ENCODE data around the gene NOS2. TPM values are rescaled to one million over a fixed set of nuclear protein-coding genes. Genes with fewer than 3 reads are reported as not detected.

The NOS2 gene
- total RNA-seq, 1 experiment from 2014 or later: not detected

- H3K27me3 Mint-ChIP-seq (ENCODE audit: unreplicated experiment): peaks cover 23% of the 10 kb centered on the region
- intact Hi-C loops (cut with micrococcal nuclease; ENCODE audit: unreplicated experiment): loop anchor here (10.0 kb wide), 1 partner anchor 446 kb away; no protein-coding TSS in a partner anchor
- H3K36me3 Mint-ChIP-seq (ENCODE audit: insufficient read depth, unreplicated experiment): peaks cover 4% of the 10 kb centered on the region
- CTCF ChIA-PET: interaction anchor here (0.8 kb wide), 1 partner anchor 71 kb away, joined by 3 read pairs; no protein-coding TSS in a partner anchor
- no peak overlapping the region for H3K4me3 Mint-ChIP-seq (ENCODE audit: low read depth, unreplicated experiment)
- no peak overlapping the region for H3K27ac Mint-ChIP-seq (ENCODE audit: unreplicated experiment)
- H3K4me1 Mint-ChIP-seq (ENCODE audit: low read depth, unreplicated experiment): peaks cover 17% of the 10 kb centered on the region
- DNase-seq: no peak
- no TSS peak for BruUV-seq (replicated peaks)
- TF ChIP-seq, protein P1, sequence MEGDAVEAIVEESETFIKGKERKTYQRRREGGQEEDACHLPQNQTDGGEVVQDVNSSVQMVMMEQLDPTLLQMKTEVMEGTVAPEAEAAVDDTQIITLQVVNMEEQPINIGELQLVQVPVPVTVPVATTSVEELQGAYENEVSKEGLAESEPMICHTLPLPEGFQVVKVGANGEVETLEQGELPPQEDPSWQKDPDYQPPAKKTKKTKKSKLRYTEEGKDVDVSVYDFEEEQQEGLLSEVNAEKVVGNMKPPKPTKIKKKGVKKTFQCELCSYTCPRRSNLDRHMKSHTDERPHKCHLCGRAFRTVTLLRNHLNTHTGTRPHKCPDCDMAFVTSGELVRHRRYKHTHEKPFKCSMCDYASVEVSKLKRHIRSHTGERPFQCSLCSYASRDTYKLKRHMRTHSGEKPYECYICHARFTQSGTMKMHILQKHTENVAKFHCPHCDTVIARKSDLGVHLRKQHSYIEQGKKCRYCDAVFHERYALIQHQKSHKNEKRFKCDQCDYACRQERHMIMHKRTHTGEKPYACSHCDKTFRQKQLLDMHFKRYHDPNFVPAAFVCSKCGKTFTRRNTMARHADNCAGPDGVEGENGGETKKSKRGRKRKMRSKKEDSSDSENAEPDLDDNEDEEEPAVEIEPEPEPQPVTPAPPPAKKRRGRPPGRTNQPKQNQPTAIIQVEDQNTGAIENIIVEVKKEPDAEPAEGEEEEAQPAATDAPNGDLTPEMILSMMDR (IDR thresholded peaks at IDR 0.05; ENCODE audit: unreplicated experiment): no peak
- H3K9me3 Mint-ChIP-seq (ENCODE audit: low read depth, unreplicated experiment): no peaks in the 10 kb centered on the region
These were observed 8.3 kb upstream of the NOS2 start for GRCh38 chr17:27808628-27809027.

GRCh38 chr17:27807567-27808470 lies 7.5 kb upstream of the NOS2 start:
- intact Hi-C loops (cut with micrococcal nuclease; ENCODE audit: unreplicated experiment): loop anchor here (10.0 kb wide), 1 partner anchor 447 kb away; no protein-coding TSS in a partner anchor
- H3K27ac Mint-ChIP-seq (ENCODE audit: unreplicated experiment): no peak overlapping the region

DNA sequence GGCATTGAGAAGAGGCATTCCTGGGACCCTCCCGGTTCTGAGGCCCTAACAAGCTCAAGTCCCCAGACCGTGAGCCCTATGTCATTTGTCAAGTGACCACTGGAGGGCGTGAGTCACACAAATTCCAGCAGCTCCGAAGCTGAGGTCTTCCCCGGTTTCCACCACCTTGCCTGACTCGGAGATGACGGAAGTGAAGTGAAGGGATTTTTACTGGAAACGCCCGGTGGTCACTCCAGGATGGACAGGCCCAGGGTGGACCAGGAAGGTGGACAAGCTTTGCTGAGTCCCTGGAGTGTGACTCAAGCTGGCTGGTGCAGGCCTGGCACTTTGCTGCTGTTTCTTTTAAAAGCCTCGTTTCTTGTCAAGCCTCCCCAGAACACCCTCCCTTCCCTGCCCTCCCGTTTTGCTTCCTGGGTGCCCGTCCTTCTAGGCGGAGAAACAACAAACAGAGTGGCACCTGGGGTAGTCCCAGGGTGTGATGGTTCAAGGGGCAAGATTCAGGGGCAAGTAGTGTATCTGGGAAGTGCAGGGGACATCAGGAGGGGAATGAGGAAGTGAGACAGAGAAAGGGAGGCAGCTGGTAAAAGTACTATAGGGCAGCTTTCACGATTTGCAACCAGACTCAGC lies 5.3 kb upstream of the NOS2 start:
- intact Hi-C loops (cut with micrococcal nuclease; ENCODE audit: unreplicated experiment): loop anchor here (1.0 to 10.0 kb wide), 2 partner anchors 75 to 449 kb away; no protein-coding TSS in a partner anchor
- Mint-ChIP-seq H3K4me1 (ENCODE audit: low read depth, unreplicated experiment) (peaks cover 17% of the 10 kb centered on the region), H3K36me3 (ENCODE audit: insufficient read depth, unreplicated experiment) (peaks cover 4% of the 10 kb centered on the region), H3K4me3 (ENCODE audit: low read depth, unreplicated experiment) (peak overlapping the region; percentile 55), H3K27ac (ENCODE audit: unreplicated experiment) (peak overlapping the region; percentile 65), H3K9me3 (ENCODE audit: low read depth, unreplicated experiment) (no peaks in the 10 kb centered on the region), H3K27me3 (ENCODE audit: unreplicated experiment) (peaks cover 37% of the 10 kb centered on the region)
- BruUV-seq (replicated peaks): no TSS peak
- DNase-seq: peak; percentile 85
- TF ChIP-seq, protein P1 (IDR thresholded peaks at IDR 0.05; ENCODE audit: unreplicated experiment): peak; percentile 73
- CTCF ChIA-PET: interaction anchor here (0.5 to 2.4 kb wide), 17 partner anchors 11 to 530 kb away, joined by 3 to 65 read pairs (median 5); partner anchors contain the start of genes IFT20, LYRM9 and TNFAIP1

More at GRCh38 chr17:27807567-27808470, 7.5 kb upstream of the NOS2 start:
- Mint-ChIP-seq H3K36me3 (ENCODE audit: insufficient read depth, unreplicated experiment) (peaks cover 4% of the 10 kb centered on the region), H3K4me1 (ENCODE audit: low read depth, unreplicated experiment) (peaks cover 17% of the 10 kb centered on the region), H3K9me3 (ENCODE audit: low read depth, unreplicated experiment) (no peaks in the 10 kb centered on the region), H3K27me3 (ENCODE audit: unreplicated experiment) (peaks cover 31% of the 10 kb centered on the region), H3K4me3 (ENCODE audit: low read depth, unreplicated experiment) (peak overlapping the region; percentile 26)
- DNase-seq: peak; percentile 20
- CTCF ChIA-PET: interaction anchor here (0.6 to 1.2 kb wide), 3 partner anchors 72 to 142 kb away, joined by 3 to 4 read pairs (median 4); partner anchors contain the start of gene LYRM9
- TF ChIP-seq, protein P1 (IDR thresholded peaks at IDR 0.05; ENCODE audit: unreplicated experiment): no peak
- BruUV-seq (replicated peaks): no TSS peak

GRCh38 chr17:27804113-27804512 lies 3.8 kb upstream of the NOS2 start:
- DNase-seq: no peak
- CTCF ChIA-PET: interaction anchor here (0.5 to 2.4 kb wide), 5 partner anchors 76 to 507 kb away, joined by 3 to 65 read pairs (median 12); partner anchors contain the start of gene LYRM9
- Mint-ChIP-seq H3K36me3 (ENCODE audit: insufficient read depth, unreplicated experiment) (peaks cover 4% of the 10 kb centered on the region), H3K4me3 (ENCODE audit: low read depth, unreplicated experiment) (no peak overlapping the region), H3K27me3 (ENCODE audit: unreplicated experiment) (peaks cover 44% of the 10 kb centered on the region), H3K27ac (ENCODE audit: unreplicated experiment) (no peak overlapping the region), H3K4me1 (ENCODE audit: low read depth, unreplicated experiment) (peaks cover 17% of the 10 kb centered on the region), H3K9me3 (ENCODE audit: low read depth, unreplicated experiment) (no peaks in the 10 kb centered on the region)
- TF ChIP-seq, protein P1 (IDR thresholded peaks at IDR 0.05; ENCODE audit: unreplicated experiment): no peak
- no TSS peak for BruUV-seq (replicated peaks)
- intact Hi-C loops (cut with micrococcal nuclease; ENCODE audit: unreplicated experiment): loop anchor here (10.0 kb wide), 1 partner anchor 451 kb away; no protein-coding TSS in a partner anchor

All from Calu3 (cell line).